H9 (cell line): Measurements from ENCODE around the gene RUVBL1. TPM values are rescaled to one million over a fixed set of nuclear protein-coding genes. Genes with fewer than 3 reads are reported as not detected.

Experiments
- DNase-seq: peaks from one replicate; pipeline ENCODE4 v3.0.0-alpha.2; 2017
- H2AFZ ChIP-seq: one replicate; pipeline ENCODE4 v1.6.1; 2013; ENCODE audit warnings: mild to moderate bottlenecking, low read length, control low read depth, moderate library complexity
- H2AK5ac ChIP-seq: 2 replicates; pipeline ENCODE4 v1.6.1; 2013; ENCODE audit warnings: low read length, control low read depth, mixed read lengths; ENCODE audit not compliant: insufficient read length
- H2BK120ac ChIP-seq: one replicate; pipeline ENCODE4 v1.6.1; 2013; ENCODE audit warnings: low read depth, mild to moderate bottlenecking, low read length, control low read depth, inconsistent platforms; ENCODE audit not compliant: poor library complexity, severe bottlenecking
- H2BK12ac ChIP-seq: 2 replicates; pipeline ENCODE4 v1.6.1; 2013; ENCODE audit warnings: low read length, control low read depth, mixed read lengths, low read depth; ENCODE audit not compliant: insufficient read length
- H2BK15ac ChIP-seq: 2 replicates; pipeline ENCODE4 v1.6.1; 2013; ENCODE audit warnings: low read depth, low read length, control low read depth
- H2BK20ac ChIP-seq: one replicate; pipeline ENCODE4 v1.6.1; 2013; ENCODE audit warnings: low read depth, mild to moderate bottlenecking, low read length, control low read depth, inconsistent platforms; ENCODE audit not compliant: poor library complexity, severe bottlenecking
- H2BK5ac ChIP-seq: 2 replicates; pipeline ENCODE4 v1.6.1; 2013; ENCODE audit warnings: low read length, control low read depth, mixed read lengths; ENCODE audit not compliant: insufficient read length
- H3K14ac ChIP-seq: 2 replicates; pipeline ENCODE4 v1.6.1; 2013; ENCODE audit warnings: low read length, control low read depth; ENCODE audit not compliant: insufficient read depth
- H3K18ac ChIP-seq: 2 replicates; pipeline ENCODE4 v1.6.1; 2013; ENCODE audit warnings: low read depth, mild to moderate bottlenecking, mixed read lengths, low read length, control low read depth; ENCODE audit not compliant: insufficient read length
- H3K23ac ChIP-seq: 2 replicates; pipeline ENCODE4 v1.6.1; 2013; ENCODE audit warnings: low read length, control low read depth, mixed read lengths, low read depth; ENCODE audit not compliant: insufficient read length
- H3K23me2 ChIP-seq: 2 replicates; pipeline ENCODE4 v1.6.1; 2013; ENCODE audit warnings: low read depth, mild to moderate bottlenecking, mixed read lengths, low read length, control low read depth; ENCODE audit not compliant: insufficient read length, poor library complexity, severe bottlenecking
- H3K27ac ChIP-seq: 2 replicates; pipeline ENCODE4 v1.5.1; 2013; ENCODE audit warnings: low read length, control low read depth, mixed read lengths, low read depth; ENCODE audit not compliant: insufficient read length
- H3K27me3 ChIP-seq: 2 replicates; pipeline ENCODE4 v1.6.1; 2013; ENCODE audit warnings: low read length, control low read depth, inconsistent platforms; ENCODE audit not compliant: insufficient read depth
- H3K4ac ChIP-seq: 2 replicates; pipeline ENCODE4 v1.6.1; 2013; ENCODE audit warnings: low read depth, mild to moderate bottlenecking, control low read depth, inconsistent platforms, low read length, moderate library complexity
- H3K4me1 ChIP-seq: 2 replicates; pipeline ENCODE4 v1.6.1; 2013; ENCODE audit warnings: low read length, control low read depth, inconsistent platforms; ENCODE audit not compliant: insufficient read depth
- H3K4me2 ChIP-seq: 2 replicates; pipeline ENCODE4 v1.6.1; 2013; ENCODE audit warnings: low read length, control low read depth, mixed read lengths; ENCODE audit not compliant: insufficient read length, insufficient read depth
- H3K56ac ChIP-seq: 2 replicates; pipeline ENCODE4 v1.6.1; 2013; ENCODE audit warnings: low read depth, mild to moderate bottlenecking, mixed read lengths, low read length, control low read depth; ENCODE audit not compliant: insufficient read length
- H3K79me1 ChIP-seq: 2 replicates; pipeline ENCODE4 v1.6.1; 2013; ENCODE audit warnings: low read depth, mild to moderate bottlenecking, moderate library complexity, low read length, control low read depth, inconsistent platforms; ENCODE audit not compliant: insufficient read depth, poor library complexity, severe bottlenecking
- H3K79me2 ChIP-seq: 2 replicates; pipeline ENCODE4 v1.6.1; 2013; ENCODE audit warnings: low read length, control low read depth, inconsistent platforms; ENCODE audit not compliant: insufficient read depth
- H3K9ac ChIP-seq: 2 replicates; pipeline ENCODE4 v1.6.1; 2013; ENCODE audit warnings: low read length, control low read depth, mixed read lengths; ENCODE audit not compliant: insufficient read length; ENCODE audit errors: extremely low read depth
- H3K9me3 ChIP-seq: one replicate; pipeline ENCODE4 v1.6.1; 2013; ENCODE audit warnings: low read depth, low read length, inconsistent platforms; ENCODE audit not compliant: control insufficient read depth
- H3T11ph ChIP-seq: one replicate; pipeline ENCODE4 v1.6.1; 2013; ENCODE audit warnings: mild to moderate bottlenecking, low read length, control low read depth, inconsistent platforms
- H4K20me1 ChIP-seq: one replicate; pipeline ENCODE4 v1.6.1; 2013; ENCODE audit not compliant: control insufficient read depth, insufficient read length, insufficient read depth
- H4K5ac ChIP-seq: 2 replicates; pipeline ENCODE4 v1.6.1; 2013; ENCODE audit warnings: low read depth, mild to moderate bottlenecking, mixed read lengths, low read length, control low read depth; ENCODE audit not compliant: insufficient read length
- H4K8ac ChIP-seq: replicated peaks from 2 replicates; pipeline ENCODE4 v1.6.1; 2013; ENCODE audit warnings: low read length, control low read depth, mixed read lengths, low read depth; ENCODE audit not compliant: insufficient read length
- H4K91ac ChIP-seq: 2 replicates; pipeline ENCODE4 v1.6.1; 2013; ENCODE audit warnings: low read depth, mild to moderate bottlenecking, moderate library complexity, mixed read lengths, low read length, control low read depth; ENCODE audit not compliant: insufficient read length
- H3K27ac Mint-ChIP-seq, 3 experiments: 2 replicates in 2 of 3; 3 replicates in 1 of 3; pipeline ENCODE4 v1.8.0; 2020 to 2021; ENCODE audit warnings: mixed read lengths in 3 of 3, mild to moderate bottlenecking in 1 of 3, moderate library complexity in 1 of 3
- H3K27me3 Mint-ChIP-seq: 2 replicates; pipeline ENCODE4 v1.8.0; 2021; ENCODE audit warnings: low read depth, mild to moderate bottlenecking, moderate library complexity, mixed read lengths
- H3K36me3 Mint-ChIP-seq, 3 experiments: 2 replicates in 2 of 3; 3 replicates in 1 of 3; pipeline ENCODE4 v1.8.0; 2020 to 2021; ENCODE audit warnings: low read depth in 3 of 3, mixed read lengths in 3 of 3; ENCODE audit not compliant: insufficient read depth in 1 of 3
- H3K4me1 Mint-ChIP-seq, 2 experiments: 2 replicates each; pipeline ENCODE4 v1.8.0; 2020; ENCODE audit warnings: mixed read lengths in 2 of 2
- H3K4me3 Mint-ChIP-seq, 2 experiments: 2 replicates in 1 of 2; 3 replicates in 1 of 2; pipeline ENCODE4 v1.8.0; 2020 to 2021; ENCODE audit warnings: mild to moderate bottlenecking in 2 of 2, mixed read lengths in 2 of 2, moderate library complexity in 1 of 2
- H3K9me3 Mint-ChIP-seq, 2 experiments: 2 replicates in 1 of 2; 3 replicates in 1 of 2; pipeline ENCODE4 v1.8.0; 2020; ENCODE audit warnings: mild to moderate bottlenecking in 2 of 2, mixed read lengths in 2 of 2, moderate library complexity in 1 of 2
- WGBS: extraction: QIAGEN DNeasy Blood & Tissue Kit; methylation state at CpG from one replicate; pipeline ENCODE4 v1.1.7; 2013; ENCODE audit warnings: missing lambda C conversion rate, low lambda C conversion rate, mixed read lengths; ENCODE audit not compliant: insufficient read length; ENCODE audit errors: extremely low coverage; 5-methylcytosine and 5-hydroxymethylcytosine counted together
- total RNA-seq: library from RNA; stranded (reverse); gene quantifications from 2 replicates; pipeline ENCODE4 v1.2.1, GENCODE V29; 2021
- TF ChIP-seq, protein P1 (sequence below): fragments of 200-600 bp; sonication (generic); conservative IDR thresholded peaks from 3 replicates; pipeline ENCODE4 v1.8.0; 2021; ENCODE audit warnings: antibody characterized with exemption, mild to moderate bottlenecking

RUVBL1 gene
- total RNA-seq, 1 experiment from 2014 or later = 99.6 TPM

DNA sequence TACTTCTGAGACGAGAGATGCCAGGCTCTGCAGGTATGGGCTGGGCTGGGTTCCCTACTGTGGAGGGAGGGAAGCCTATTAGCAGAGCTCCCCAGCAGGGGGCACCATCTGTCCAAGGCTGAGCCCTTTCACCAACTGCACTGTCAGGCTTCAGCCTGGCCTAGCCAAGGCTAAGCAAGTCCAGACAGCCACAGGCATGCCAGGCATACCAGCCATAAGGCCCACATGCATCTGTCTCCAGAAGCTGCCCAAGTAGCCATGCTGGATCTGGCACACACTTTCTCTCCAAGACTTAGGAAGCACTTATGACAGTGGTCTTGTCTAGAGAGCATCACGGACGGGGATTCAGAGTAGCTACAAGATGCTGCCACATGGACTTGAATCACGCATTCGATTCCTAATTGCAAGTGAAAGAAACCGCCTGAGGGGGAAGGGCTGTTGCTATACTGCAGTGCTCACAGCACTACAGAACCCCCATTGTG lies 28.3 kb downstream of the RUVBL1 start:
- Histone ChIP-seq H3K56ac (no peak overlapping the region), H2AK5ac (no peak overlapping the region), H3T11ph (no peak overlapping the region), H3K79me1 (no peaks in the 10 kb centered on the region), H2AFZ (no peak overlapping the region), H3K23me2 (no peaks in the 10 kb centered on the region), H4K8ac (no peak overlapping the region), H2BK12ac (no peak overlapping the region), H4K91ac (no peak overlapping the region), H3K9me3 (no peaks in the 10 kb centered on the region), H2BK15ac (no peak overlapping the region), H2BK120ac (no peak overlapping the region), H2BK20ac (no peak overlapping the region), H3K27me3 (no peaks in the 10 kb centered on the region), H3K9ac (no peak overlapping the region), H3K4me1 (peaks cover 16% of the 10 kb centered on the region), H3K4ac (no peak overlapping the region), H3K27ac (no peak overlapping the region), H4K5ac (no peak overlapping the region), H3K23ac (no peak overlapping the region), H3K18ac (no peak overlapping the region), H2BK5ac (no peak overlapping the region), H3K79me2 (no peaks in the 10 kb centered on the region; the same call in 1 of the 2 replicates), H3K14ac (no peak overlapping the region), H4K20me1 (no peaks in the 10 kb centered on the region), H3K4me2 (peak overlapping the region; percentile 28)
- H3K27ac Mint-ChIP-seq = peak overlapping the region in 2 of 3 experiments; percentile 78 to 79; a peak in 5 of 7 replicates
- peaks cover 48 to 56% of the 10 kb centered on the region in 2 experiments for H3K4me1 Mint-ChIP-seq
- H3K4me3 Mint-ChIP-seq = 0 out of 5 replicates have a peak overlapping the region, but pooled peaks of 1 of the 2 experiments have one; percentile 23
- H3K9me3 Mint-ChIP-seq = no peaks in the 10 kb centered on the region
- WGBS = no CpG with 5 or more reads among the region's 6 CpGs
- peak; percentile 82 for DNase-seq
- TF ChIP-seq, protein P1, sequence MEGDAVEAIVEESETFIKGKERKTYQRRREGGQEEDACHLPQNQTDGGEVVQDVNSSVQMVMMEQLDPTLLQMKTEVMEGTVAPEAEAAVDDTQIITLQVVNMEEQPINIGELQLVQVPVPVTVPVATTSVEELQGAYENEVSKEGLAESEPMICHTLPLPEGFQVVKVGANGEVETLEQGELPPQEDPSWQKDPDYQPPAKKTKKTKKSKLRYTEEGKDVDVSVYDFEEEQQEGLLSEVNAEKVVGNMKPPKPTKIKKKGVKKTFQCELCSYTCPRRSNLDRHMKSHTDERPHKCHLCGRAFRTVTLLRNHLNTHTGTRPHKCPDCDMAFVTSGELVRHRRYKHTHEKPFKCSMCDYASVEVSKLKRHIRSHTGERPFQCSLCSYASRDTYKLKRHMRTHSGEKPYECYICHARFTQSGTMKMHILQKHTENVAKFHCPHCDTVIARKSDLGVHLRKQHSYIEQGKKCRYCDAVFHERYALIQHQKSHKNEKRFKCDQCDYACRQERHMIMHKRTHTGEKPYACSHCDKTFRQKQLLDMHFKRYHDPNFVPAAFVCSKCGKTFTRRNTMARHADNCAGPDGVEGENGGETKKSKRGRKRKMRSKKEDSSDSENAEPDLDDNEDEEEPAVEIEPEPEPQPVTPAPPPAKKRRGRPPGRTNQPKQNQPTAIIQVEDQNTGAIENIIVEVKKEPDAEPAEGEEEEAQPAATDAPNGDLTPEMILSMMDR = peak; percentile 74
- H3K27me3 Mint-ChIP-seq = no peaks in the 10 kb centered on the region
- H3K36me3 Mint-ChIP-seq = peaks cover 64 to 90% (median 72%) of the 10 kb centered on the region in 3 experiments
